Transverse colon (tissue), 4 donors: ENCODE results near the gene GPD2. TPM values are rescaled to one million over a fixed set of nuclear protein-coding genes. Genes with fewer than 3 reads are reported as not detected.

Experiments
- DNase-seq: peaks from one replicate; pipeline ENCODE4 v3.0.0-alpha.2; 2019
- H3K27ac ChIP-seq, 4 donors: fragments of 200-600 bp; sonication (generic); 2 replicates each; pipeline ENCODE4 v1.5.1; 2016 to 2018; ENCODE audit warnings: inconsistent platforms in 4 of 4
- H3K27me3 ChIP-seq: fragments of 200-600 bp; sonication (generic); 2 replicates; pipeline ENCODE4 v1.5.1; 2017; ENCODE audit warnings: inconsistent platforms
- H3K36me3 ChIP-seq, 4 donors: fragments of 200-600 bp; sonication (generic); 2 replicates each; pipeline ENCODE4 v1.5.1; 2017 to 2019; ENCODE audit warnings: inconsistent platforms in 4 of 4
- H3K4me1 ChIP-seq, 4 donors: fragments of 200-600 bp; sonication (generic); 2 replicates each; pipeline ENCODE4 v1.5.1; 2017 to 2020; ENCODE audit warnings: inconsistent platforms in 4 of 4
- H3K4me3 ChIP-seq, 4 donors: fragments of 200-600 bp; sonication (generic); 1 replicate in 1 of 4; 2 replicates in 3 of 4; pipeline versions ENCODE4 v1.5.1 to v1.6.1; 2017 to 2019; ENCODE audit warnings: inconsistent platforms in 4 of 4
- H3K9me3 ChIP-seq, 2 donors: fragments of 200-600 bp; sonication (generic); 2 replicates each; pipeline ENCODE4 v1.5.1; 2017 to 2019; ENCODE audit warnings: inconsistent platforms in 2 of 2
- CTCF ChIP-seq, 5 experiments: fragments of 200-600 bp in 3 of 5; fragments of 450-650 bp in 2 of 5; sonication (generic) in 3 of 5; IDR thresholded peaks; 1 replicate in 2 of 5; 2 replicates in 3 of 5; pipeline ENCODE4 v1.5.1; 2016 to 2017; ENCODE audit warnings: antibody characterized with exemption in 5 of 5, inconsistent platforms in 3 of 5, mild to moderate bottlenecking in 2 of 5, moderate library complexity in 1 of 5
- EP300 ChIP-seq: sonication (generic); formaldehyde crosslinking; IDR thresholded peaks from one replicate; pipeline ENCODE4 v1.6.1; 2017; ENCODE audit warnings: antibody characterized with exemption, low read depth
- POLR2A ChIP-seq: fragments of 450-650 bp; IDR thresholded peaks from one replicate; pipeline ENCODE4 v1.6.1; 2016; ENCODE audit warnings: antibody characterized with exemption, mild to moderate bottlenecking, moderate library complexity
- POLR2AphosphoS5 ChIP-seq, 3 donors: sonication (generic); formaldehyde crosslinking; IDR thresholded peaks; one replicate each; pipeline ENCODE4 v1.6.1; 2016; ENCODE audit warnings: antibody characterized with exemption in 3 of 3
- WGBS, 2 donors: methylation state at CpG; one replicate each; pipeline ENCODE4 v1.1.5; 2018; ENCODE audit warnings: low coverage in 1 of 2; 5-methylcytosine and 5-hydroxymethylcytosine counted together
- in situ Hi-C, 4 donors: fragments of 200-750 bp; cut with MboI; loops; one replicate each; pipeline versions ENCODE4 v1.15.0 to v1.15.1; 2017; ENCODE audit warnings: low sequenced_read_pairs in 3 of 4, low pct_ligation_motif_present in 1 of 4, low pct_unique_long_range_greater_than_20kb in 1 of 4
- intact Hi-C: fragments of 100-400 bp; cut with DNase I; formaldehyde crosslinking; loops from one replicate; pipeline ENCODE4 v1.15.1; 2023; ENCODE audit warnings: low total_unique reads
- total RNA-seq, 4 donors: library from RNA; depleted of rRNA; stranded (reverse); fragments of >200 nt; gene quantifications; one replicate each; pipeline ENCODE4 v1.1.0, GENCODE V29; 2016

GPD2 gene
- total RNA-seq, 4 donors from 2014 or later = 65.5 to 161 (median 98.6) TPM

- intact Hi-C loops = no loop called here
- no peaks in the 10 kb centered on the region for H3K27me3 ChIP-seq
- TF ChIP-seq POLR2A (no peak), POLR2AphosphoS5 (IDR thresholded peaks at IDR 0.05) (no peak), EP300 (no peak), CTCF (IDR thresholded peaks at IDR 0.05) (no peak)
- no peak for DNase-seq
- peaks cover 0 to 12% (median 0%) of the 10 kb centered on the region in 4 donors for H3K4me1 ChIP-seq
- H3K36me3 ChIP-seq = no peaks in the 10 kb centered on the region
- no peak overlapping the region for H3K4me3 ChIP-seq
- no peaks in the 10 kb centered on the region for H3K9me3 ChIP-seq
- H3K27ac ChIP-seq = no peak overlapping the region
- in situ Hi-C loops = no loop called here
- 85 to 93% methylated on average over 1 of the region's 1 CpG for WGBS, 2 donors
Measured at GRCh38 chr2:156489195-156489594, 53.0 kb downstream of the GPD2 start.

- Histone ChIP-seq H3K27ac (no peak overlapping the region), H3K4me1 (peaks cover 0 to 12% (median 0%) of the 10 kb centered on the region in 4 donors), H3K27me3 (no peaks in the 10 kb centered on the region), H3K4me3 (no peak overlapping the region), H3K36me3 (no peaks in the 10 kb centered on the region), H3K9me3 (no peaks in the 10 kb centered on the region)
- no peak for DNase-seq
- in situ Hi-C loops = no loop called here
- WGBS, 2 donors = 40 to 78% methylated on average over 1 to 5 of the region's 6 CpGs
- no peak for TF ChIP-seq POLR2AphosphoS5 (IDR thresholded peaks at IDR 0.05)
- TF ChIP-seq POLR2A = no peak
- TF ChIP-seq CTCF (IDR thresholded peaks at IDR 0.05) = no peak
- no peak for TF ChIP-seq EP300
- intact Hi-C loops = no loop called here
Measured at GRCh38 chr2:156489750-156490465, 53.7 kb downstream of the GPD2 start.

- no peaks in the 10 kb centered on the region for H3K9me3 ChIP-seq
- H3K4me3 ChIP-seq = no peak overlapping the region
- no peak for DNase-seq
- H3K36me3 ChIP-seq = no peaks in the 10 kb centered on the region
- in situ Hi-C loops = no loop called here
- intact Hi-C loops = no loop called here
- TF ChIP-seq EP300 = no peak
- TF ChIP-seq POLR2A = no peak
- no peak for TF ChIP-seq POLR2AphosphoS5 (IDR thresholded peaks at IDR 0.05)
- no peak for TF ChIP-seq CTCF (IDR thresholded peaks at IDR 0.05)
- no peaks in the 10 kb centered on the region for H3K27me3 ChIP-seq
- H3K27ac ChIP-seq = no peak overlapping the region
- peaks cover 0 to 12% (median 0%) of the 10 kb centered on the region in 4 donors for H3K4me1 ChIP-seq
- WGBS, 2 donors = 100% methylated on average over 1 of the region's 1 CpG; no CpG with 5 or more reads in 1 of the 2 donors
Measured at GRCh38 chr2:156490466-156490840, 54.3 kb downstream of the GPD2 start.

GRCh38 chr2:156491176-156491575 is 55.0 kb downstream of the GPD2 start:
- Histone ChIP-seq H3K27me3 (no peaks in the 10 kb centered on the region), H3K27ac (no peak overlapping the region), H3K9me3 (no peaks in the 10 kb centered on the region), H3K4me3 (no peak overlapping the region), H3K36me3 (no peaks in the 10 kb centered on the region), H3K4me1 (peaks cover 0 to 12% (median 0%) of the 10 kb centered on the region in 4 donors)
- TF ChIP-seq POLR2A = no peak
- no peak for TF ChIP-seq CTCF (IDR thresholded peaks at IDR 0.05)
- no peak for TF ChIP-seq EP300
- TF ChIP-seq POLR2AphosphoS5 (IDR thresholded peaks at IDR 0.05) = no peak
- in situ Hi-C loops = no loop called here
- WGBS, 2 donors = 64 to 66% methylated on average over 2 of the region's 2 CpGs
- DNase-seq = no peak
- intact Hi-C loops = no loop called here
